Articular chondrocyte of knee joint (primary cell): ENCODE data around the gene MYBPHL. TPM values are rescaled to one million over a fixed set of nuclear protein-coding genes. Genes with fewer than 3 reads are reported as not detected.

Experiments used
- total RNA-seq: library from RNA; depleted of rRNA; stranded (reverse); fragments of >200 nt; gene quantifications from 2 replicates; pipeline ENCODE4 v1.2.3, GENCODE V29; 2012

The MYBPHL gene
- total RNA-seq = not detected in 2 replicates

GRCh38 chr1:109306832-109307273, at the start of gene MYBPHL:
MYBPHL (minus strand) TSS chr1:109307011; CDS start chr1:109306991, 20 bp downstream.

GRCh38 chr1:109282952-109283747, 23.7 kb downstream of the MYBPHL start, which contains the start of gene PSRC1:
PSRC1 (minus strand) TSS chr1:109283145.

GRCh38 chr1:109248797-109249629, 57.8 kb downstream of the MYBPHL start, which contains the start of gene CELSR2:
CELSR2 (plus strand) TSS chr1:109249539; CDS start chr1:109250080, 541 bp downstream.

Other genes starting within 250 kb of the MYBPHL start
- gene TAF13, start 231.0 kb downstream of the MYBPHL start, total RNA-seq = 95.5 and 127 TPM in 2 replicates
- 34.1 and 37.5 TPM in 2 replicates for gene TMEM167B, start 216.2 kb downstream of the MYBPHL start, total RNA-seq
- gene ELAPOR1, start 192.9 kb downstream of the MYBPHL start, total RNA-seq = 0.39 and 0.54 TPM in 2 replicates
- 271 and 292 TPM in 2 replicates for gene SARS1, start 93.1 kb downstream of the MYBPHL start, total RNA-seq
- 0.32 and 0.52 TPM in 2 replicates for gene CELSR2, start 57.5 kb downstream of the MYBPHL start, total RNA-seq
- gene PSRC1, start 23.9 kb downstream of the MYBPHL start, total RNA-seq = 11.5 and 18.4 TPM in 2 replicates
- 18.4 and 20.1 TPM in 2 replicates for gene SORT1, start 90.9 kb upstream of the MYBPHL start, total RNA-seq
- 53.7 and 75.5 TPM in 2 replicates for gene PSMA5, start 119.4 kb upstream of the MYBPHL start, total RNA-seq
- 0.13 and 0.22 TPM in 2 replicates for gene SYPL2, start 159.5 kb upstream of the MYBPHL start, total RNA-seq
- 1.6 and 2.4 TPM in 2 replicates for gene ATXN7L2, start 176.9 kb upstream of the MYBPHL start, total RNA-seq
- 8.0 and 9.5 TPM in 2 replicates for gene CYB561D1, start 187.1 kb upstream of the MYBPHL start, total RNA-seq
- gene AMIGO1, start 202.7 kb upstream of the MYBPHL start, total RNA-seq = 2.1 and 2.5 TPM in 2 replicates
- gene GPR61, start 232.9 kb upstream of the MYBPHL start, total RNA-seq = under 0.01 TPM in 1 of 2 replicates, not detected in the other
- gene GNAI3, start 241.6 kb upstream of the MYBPHL start, total RNA-seq = 18.2 and 19.5 TPM in 2 replicates